ENCODE results near the gene CARS1.

CARS1 gene

DNA sequence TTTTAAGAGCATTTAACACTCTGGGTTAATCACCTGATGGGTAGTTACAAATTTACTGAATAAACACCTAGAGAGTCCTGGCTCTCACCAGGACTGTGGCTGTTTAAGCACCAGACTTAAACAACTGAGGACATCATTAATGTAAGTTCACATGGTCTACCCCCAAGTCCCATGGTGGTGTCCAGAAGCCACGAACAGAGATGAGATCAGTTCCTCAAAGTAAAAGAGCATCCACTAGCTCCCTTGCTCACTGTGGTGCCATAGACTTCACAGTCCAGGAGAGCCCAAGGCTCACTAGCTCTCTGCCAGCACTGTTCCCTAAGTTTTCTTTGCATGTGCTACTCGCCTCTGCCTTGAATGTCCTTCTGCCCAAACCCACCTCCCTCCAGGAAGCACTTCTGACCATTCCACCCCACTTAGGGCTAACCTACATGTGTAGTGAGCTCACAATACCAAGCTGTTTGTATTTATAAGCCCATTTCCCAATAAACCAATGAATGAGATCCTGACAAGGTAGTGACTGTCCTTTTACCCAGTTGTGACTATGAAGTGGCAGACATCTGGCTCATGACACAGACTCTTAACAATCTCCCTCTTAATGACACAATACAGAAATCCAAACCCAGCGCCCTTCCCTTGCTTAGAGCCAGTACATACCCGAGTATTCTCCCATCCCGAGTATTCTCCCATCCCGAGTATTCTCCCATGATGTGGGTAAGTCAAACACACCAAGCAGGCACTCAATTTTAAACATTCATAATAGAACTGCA is 80.7 kb downstream of the CARS1 start:
- no peaks in the 10 kb centered on the region for H3F3A ChIP-seq (ENCODE audit: low read depth)
- H3K36me3 ChIP-seq (ENCODE audit: insufficient read depth, low read length), result peaks cover 75% of the 10 kb centered on the region
- peaks cover 86% of the 10 kb centered on the region for H4K20me1 ChIP-seq (ENCODE audit: insufficient read depth, low read length, poor library complexity, severe bottlenecking)
- no peaks in the 10 kb centered on the region for H3K27me3 ChIP-seq (ENCODE audit: insufficient read depth, low read length, poor library complexity, severe bottlenecking)
- no peaks in the 10 kb centered on the region for H3K9me3 ChIP-seq (ENCODE audit: insufficient read depth, low read depth, low read length)
- H2AFZ ChIP-seq (ENCODE audit: low read length), result no peak overlapping the region
- no peaks in the 10 kb centered on the region for H3K9me2 ChIP-seq (replicated peaks; ENCODE audit: low read depth, low read length)
- H3K9ac ChIP-seq (ENCODE audit: low read depth, low read length, poor library complexity, severe bottlenecking), result no peak overlapping the region
- no peak for TF ChIP-seq EZH2phosphoT487 (IDR thresholded peaks at IDR 0.05; ENCODE audit: borderline replicate concordance)
- TF ChIP-seq CTCF (conservative IDR thresholded peaks at IDR 0.05; ENCODE audit: low read length), result no peak
- H3K4me1 ChIP-seq (ENCODE audit: insufficient read depth, low read length, poor library complexity, severe bottlenecking), result no peaks in the 10 kb centered on the region
- H3K4me3 ChIP-seq (ENCODE audit: low read length, poor library complexity, severe bottlenecking), result no peak overlapping the region
- H3K79me2 ChIP-seq (ENCODE audit: insufficient read depth, low read length), result peaks cover 85% of the 10 kb centered on the region
- H3K4me2 ChIP-seq (ENCODE audit: low read depth, low read length, poor library complexity, severe bottlenecking), result no peak overlapping the region

- peaks cover 78% of the 10 kb centered on the region for H3K79me2 ChIP-seq (ENCODE audit: insufficient read depth, low read length)
- TF ChIP-seq EZH2phosphoT487 (IDR thresholded peaks at IDR 0.05; ENCODE audit: borderline replicate concordance) (no peak), CTCF (conservative IDR thresholded peaks at IDR 0.05; ENCODE audit: low read length) (peak; percentile 64)
- H3K9ac ChIP-seq (ENCODE audit: low read depth, low read length, poor library complexity, severe bottlenecking), result no peak overlapping the region
- H3K9me2 ChIP-seq (replicated peaks; ENCODE audit: low read depth, low read length), result no peaks in the 10 kb centered on the region
- peaks cover 82% of the 10 kb centered on the region for H4K20me1 ChIP-seq (ENCODE audit: insufficient read depth, low read length, poor library complexity, severe bottlenecking)
- H2AFZ ChIP-seq (ENCODE audit: low read length), result no peak overlapping the region
- no peaks in the 10 kb centered on the region for H3K9me3 ChIP-seq (ENCODE audit: insufficient read depth, low read depth, low read length)
- H3K36me3 ChIP-seq (ENCODE audit: insufficient read depth, low read length), result peaks cover 84% of the 10 kb centered on the region
- H3K27me3 ChIP-seq (ENCODE audit: insufficient read depth, low read length, poor library complexity, severe bottlenecking), result no peaks in the 10 kb centered on the region
- no peak overlapping the region for H3K4me2 ChIP-seq (ENCODE audit: low read depth, low read length, poor library complexity, severe bottlenecking)
- H3F3A ChIP-seq (ENCODE audit: low read depth), result no peaks in the 10 kb centered on the region
- no peak overlapping the region for H3K4me3 ChIP-seq (ENCODE audit: low read length, poor library complexity, severe bottlenecking)
- no peaks in the 10 kb centered on the region for H3K4me1 ChIP-seq (ENCODE audit: insufficient read depth, low read length, poor library complexity, severe bottlenecking)
These were observed 81.6 kb downstream of the CARS1 start for GRCh38 chr11:2975594-2975993.

DNA sequence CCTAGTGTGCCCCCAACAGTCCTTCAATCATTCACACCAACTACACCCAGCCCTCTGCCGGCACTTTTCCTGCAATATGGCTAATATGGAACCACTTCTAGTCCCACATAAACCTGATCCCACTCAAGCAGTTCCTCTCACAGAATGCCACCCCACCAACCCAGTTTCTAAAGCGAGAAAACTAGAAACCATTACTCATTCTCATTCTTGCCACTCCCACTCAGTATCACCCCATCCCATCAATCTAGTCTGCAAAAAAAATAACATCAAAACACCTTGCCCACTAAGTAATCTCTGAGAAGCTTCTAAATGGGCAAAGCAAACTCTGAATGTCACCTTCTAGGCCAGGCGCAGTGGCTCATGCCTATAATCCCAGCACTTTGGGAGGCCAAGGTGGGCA is 83.0 kb downstream of the CARS1 start:
- no peak overlapping the region for H2AFZ ChIP-seq (ENCODE audit: low read length)
- peaks cover 97% of the 10 kb centered on the region for H3K36me3 ChIP-seq (ENCODE audit: insufficient read depth, low read length)
- no peaks in the 10 kb centered on the region for H3F3A ChIP-seq (ENCODE audit: low read depth)
- no peaks in the 10 kb centered on the region for H3K27me3 ChIP-seq (ENCODE audit: insufficient read depth, low read length, poor library complexity, severe bottlenecking)
- no peaks in the 10 kb centered on the region for H3K4me1 ChIP-seq (ENCODE audit: insufficient read depth, low read length, poor library complexity, severe bottlenecking)
- no peaks in the 10 kb centered on the region for H3K9me2 ChIP-seq (replicated peaks; ENCODE audit: low read depth, low read length)
- H3K4me3 ChIP-seq (ENCODE audit: low read length, poor library complexity, severe bottlenecking), result no peak overlapping the region
- H3K9ac ChIP-seq (ENCODE audit: low read depth, low read length, poor library complexity, severe bottlenecking), result no peak overlapping the region
- peaks cover 68% of the 10 kb centered on the region for H4K20me1 ChIP-seq (ENCODE audit: insufficient read depth, low read length, poor library complexity, severe bottlenecking)
- peaks cover 75% of the 10 kb centered on the region for H3K79me2 ChIP-seq (ENCODE audit: insufficient read depth, low read length)
- H3K4me2 ChIP-seq (ENCODE audit: low read depth, low read length, poor library complexity, severe bottlenecking), result no peak overlapping the region
- H3K9me3 ChIP-seq (ENCODE audit: insufficient read depth, low read depth, low read length), result no peaks in the 10 kb centered on the region
- no peak for TF ChIP-seq EZH2phosphoT487 (IDR thresholded peaks at IDR 0.05; ENCODE audit: borderline replicate concordance)
- TF ChIP-seq CTCF (conservative IDR thresholded peaks at IDR 0.05; ENCODE audit: low read length), result no peak
